HTR-8/SVneo (cell line): ENCODE results near the gene ADAMTS15.
A peak's percentile ranks its signal among the peaks of the same experiment; 100 is the strongest.
"Not testable (repeated sequence)": the region's sequence is repeated elsewhere in the genome, so short reads cannot be mapped to it uniquely, and the experiment has no call there.

Source experiments
- DNase-seq: peaks from one replicate; pipeline ENCODE4 v3.0.0; 2011; ENCODE audit warnings: low spot score, mixed read lengths; ENCODE audit not compliant: insufficient read length
- FAIRE-seq: peaks from 2 replicates; lab custom pipeline; 2011; peaks lifted over from hg19 to GRCh38; lab: Jason Lieb, UNC

Gene ADAMTS15

DNA sequence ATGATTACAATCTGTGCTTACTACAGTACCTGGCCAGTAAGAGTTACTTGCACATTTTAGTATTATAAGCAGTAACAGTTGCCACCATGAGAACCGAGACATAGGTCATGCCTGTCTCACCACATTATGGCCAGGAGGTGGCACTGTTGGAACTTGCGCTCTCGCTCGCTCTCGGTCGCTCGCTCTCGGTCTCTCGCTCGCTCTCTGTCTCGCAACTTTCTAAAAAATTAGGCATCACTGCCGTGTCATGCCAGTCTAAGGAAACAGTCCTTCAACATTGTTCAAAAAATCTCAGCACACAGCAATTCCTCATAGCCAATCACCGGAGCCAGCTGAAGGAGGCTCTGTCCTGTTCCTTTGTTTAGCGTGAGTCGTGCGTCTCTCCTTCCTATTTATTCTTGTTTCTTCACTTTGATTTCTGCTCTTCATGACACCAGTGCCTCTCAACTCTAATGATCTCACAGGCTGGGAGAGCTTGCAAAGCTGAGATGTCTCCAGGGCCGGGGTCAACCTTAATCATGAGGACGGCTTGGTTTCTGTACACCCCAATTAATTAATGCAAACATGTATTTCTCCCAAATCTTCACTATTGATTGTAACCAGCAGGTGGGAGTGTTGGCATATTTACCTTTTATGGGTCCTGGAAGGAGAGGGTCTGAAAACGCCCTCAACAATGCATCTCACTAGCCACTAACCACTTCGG, 13.8 kb upstream of the ADAMTS15 start:
- DNase-seq (peak; percentile 53), FAIRE-seq (no peak)

DNA sequence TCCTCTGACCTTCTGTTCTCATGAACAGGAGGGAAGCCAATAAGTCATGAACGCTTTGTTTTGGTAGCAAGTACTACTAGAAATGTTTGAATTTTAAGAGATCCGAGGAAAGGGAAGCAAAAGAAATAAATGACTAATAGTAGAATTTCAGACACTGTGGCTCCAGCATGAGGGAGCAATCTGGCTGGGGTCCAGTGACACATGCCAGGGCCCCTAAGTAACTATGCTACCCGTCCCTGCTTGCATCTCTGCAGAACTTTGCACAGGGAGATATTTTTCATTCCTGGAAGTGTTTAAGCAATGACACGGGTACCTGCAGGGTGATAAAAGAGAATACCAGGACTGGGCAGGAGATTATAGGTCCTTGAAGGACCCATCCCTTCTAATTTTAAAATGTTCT, 12.8 kb upstream of the ADAMTS15 start:
- FAIRE-seq (no peak), DNase-seq (no peak)

- no peak for DNase-seq
- FAIRE-seq: no peak
These were observed 12.3 kb upstream of the ADAMTS15 start for GRCh38 chr11:130436171-130436570.

DNA sequence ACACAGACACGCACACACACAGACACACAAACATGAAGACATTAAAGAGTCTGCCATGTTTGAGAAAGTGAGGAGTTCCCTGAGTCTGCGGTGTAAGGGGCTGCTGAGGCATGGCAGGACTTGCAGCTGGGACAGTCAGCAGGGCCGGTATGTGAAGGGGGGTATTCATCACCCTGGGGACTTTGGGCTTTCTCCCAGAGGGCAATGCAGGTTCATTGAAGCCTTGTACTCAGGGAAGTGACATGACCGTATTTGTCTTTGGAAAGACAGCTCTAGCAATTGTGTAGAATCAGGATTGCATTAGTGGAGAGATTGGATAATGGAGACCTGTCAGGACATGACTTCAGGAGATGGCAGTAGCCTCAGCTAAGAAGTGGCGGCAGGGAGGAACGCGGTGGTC, 10.6 kb upstream of the ADAMTS15 start:
- FAIRE-seq (no peak), DNase-seq (no peak)

DNA sequence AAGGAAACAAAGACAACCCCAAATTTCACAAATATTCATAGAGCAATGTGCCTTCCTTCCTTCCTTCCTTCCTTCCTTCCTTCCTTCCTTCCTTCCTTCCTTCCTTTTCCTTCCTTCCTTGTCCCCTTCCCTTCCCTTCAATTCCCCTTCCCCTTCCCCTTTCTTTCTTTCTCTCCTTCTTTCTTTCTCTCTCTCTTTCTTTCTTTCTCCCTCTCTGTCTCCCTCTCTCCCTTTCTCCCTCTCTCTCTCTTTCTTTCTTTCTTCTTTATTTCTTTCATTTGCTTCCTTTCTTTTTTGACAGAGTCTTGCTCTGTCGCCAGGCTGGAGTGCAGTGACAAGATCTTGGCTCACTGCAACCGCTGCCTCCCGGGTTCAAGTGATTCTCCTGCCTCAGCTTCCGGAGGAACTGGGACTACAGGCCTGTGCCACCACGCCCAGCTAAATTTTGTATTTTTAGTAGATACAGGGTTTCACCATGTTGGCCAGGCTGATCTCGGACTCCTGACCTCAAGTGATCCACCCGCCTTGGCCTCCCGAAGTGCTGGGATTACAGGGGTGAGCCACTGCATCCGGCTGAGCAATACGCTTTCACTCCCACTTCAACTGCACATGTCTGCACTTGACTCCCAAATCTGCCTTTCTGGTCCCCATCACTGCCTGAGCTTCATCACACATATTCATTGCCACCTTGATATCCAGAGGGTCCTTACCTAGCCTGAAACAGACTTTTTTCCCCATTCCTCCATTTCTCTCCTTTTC, 9.9 kb upstream of the ADAMTS15 start:
- not testable (repeated sequence) for FAIRE-seq, DNase-seq

DNA sequence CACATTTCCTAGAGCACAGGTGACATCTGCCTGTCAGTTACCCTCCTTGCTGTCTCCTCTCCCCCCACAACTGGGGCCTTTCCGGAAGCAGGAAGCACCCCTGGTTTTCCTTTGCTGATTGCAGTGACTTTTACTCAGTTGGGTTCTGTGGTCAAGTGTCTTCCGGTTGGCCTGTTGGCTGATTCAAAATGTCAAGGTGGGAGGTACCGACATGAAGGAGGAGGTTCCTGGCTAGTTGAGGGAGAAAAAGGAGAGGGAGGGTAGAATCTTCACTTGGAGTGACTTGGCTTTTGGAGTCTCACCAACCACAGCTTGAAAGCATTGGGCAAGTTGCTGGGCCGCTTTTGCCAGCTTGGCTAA, 9.3 kb upstream of the ADAMTS15 start:
- FAIRE-seq (no peak), DNase-seq (no peak)

DNA sequence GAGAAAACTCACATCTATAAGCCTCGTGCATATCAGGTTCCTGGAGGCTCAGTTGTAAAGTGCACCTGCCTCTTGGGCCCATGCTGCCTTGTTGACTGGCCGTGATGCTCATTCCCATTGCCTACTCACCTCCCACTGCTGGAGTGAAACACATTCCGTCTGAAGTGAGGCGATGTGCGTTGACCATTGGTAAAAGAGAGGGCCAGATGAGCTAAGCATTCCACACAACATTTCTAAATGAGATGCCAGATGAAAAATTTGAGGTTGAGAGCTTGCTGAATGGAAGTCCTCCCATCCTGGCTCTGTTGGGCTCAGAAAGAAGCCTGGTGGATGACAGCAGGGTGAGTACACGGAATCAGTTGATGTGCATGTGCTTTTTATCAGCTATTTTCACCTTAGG, 8.6 kb upstream of the ADAMTS15 start:
- no peak for FAIRE-seq
- no peak for DNase-seq

- no peak for DNase-seq
- no peak for FAIRE-seq
These were observed 6.7 kb upstream of the ADAMTS15 start for GRCh38 chr11:130441719-130442118.

GRCh38 chr11:130442737-130443136, 5.7 kb upstream of the ADAMTS15 start:
- FAIRE-seq (no peak), DNase-seq (no peak)

GRCh38 chr11:130445788-130446187, 2.7 kb upstream of the ADAMTS15 start:
- FAIRE-seq (no peak), DNase-seq (no peak)

- FAIRE-seq (no peak), DNase-seq (no peak)
These were observed 418 bp upstream of the ADAMTS15 start for GRCh38 chr11:130448039-130448415.

DNA sequence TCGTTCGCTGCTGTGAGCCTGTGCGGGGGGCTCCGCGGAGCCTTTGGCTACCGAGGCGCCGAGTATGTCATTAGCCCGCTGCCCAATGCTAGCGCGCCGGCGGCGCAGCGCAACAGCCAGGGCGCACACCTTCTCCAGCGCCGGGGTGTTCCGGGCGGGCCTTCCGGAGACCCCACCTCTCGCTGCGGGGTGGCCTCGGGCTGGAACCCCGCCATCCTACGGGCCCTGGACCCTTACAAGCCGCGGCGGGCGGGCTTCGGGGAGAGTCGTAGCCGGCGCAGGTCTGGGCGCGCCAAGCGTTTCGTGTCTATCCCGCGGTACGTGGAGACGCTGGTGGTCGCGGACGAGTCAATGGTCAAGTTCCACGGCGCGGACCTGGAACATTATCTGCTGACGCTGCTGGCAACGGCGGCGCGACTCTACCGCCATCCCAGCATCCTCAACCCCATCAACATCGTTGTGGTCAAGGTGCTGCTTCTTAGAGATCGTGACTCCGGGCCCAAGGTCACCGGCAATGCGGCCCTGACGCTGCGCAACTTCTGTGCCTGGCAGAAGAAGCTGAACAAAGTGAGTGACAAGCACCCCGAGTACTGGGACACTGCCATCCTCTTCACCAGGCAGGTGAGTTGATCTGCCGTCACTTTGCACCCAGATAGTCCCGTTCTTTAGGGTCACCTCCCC, 1.0 kb downstream of the ADAMTS15 start:
- DNase-seq: no peak
- no peak for FAIRE-seq

DNA sequence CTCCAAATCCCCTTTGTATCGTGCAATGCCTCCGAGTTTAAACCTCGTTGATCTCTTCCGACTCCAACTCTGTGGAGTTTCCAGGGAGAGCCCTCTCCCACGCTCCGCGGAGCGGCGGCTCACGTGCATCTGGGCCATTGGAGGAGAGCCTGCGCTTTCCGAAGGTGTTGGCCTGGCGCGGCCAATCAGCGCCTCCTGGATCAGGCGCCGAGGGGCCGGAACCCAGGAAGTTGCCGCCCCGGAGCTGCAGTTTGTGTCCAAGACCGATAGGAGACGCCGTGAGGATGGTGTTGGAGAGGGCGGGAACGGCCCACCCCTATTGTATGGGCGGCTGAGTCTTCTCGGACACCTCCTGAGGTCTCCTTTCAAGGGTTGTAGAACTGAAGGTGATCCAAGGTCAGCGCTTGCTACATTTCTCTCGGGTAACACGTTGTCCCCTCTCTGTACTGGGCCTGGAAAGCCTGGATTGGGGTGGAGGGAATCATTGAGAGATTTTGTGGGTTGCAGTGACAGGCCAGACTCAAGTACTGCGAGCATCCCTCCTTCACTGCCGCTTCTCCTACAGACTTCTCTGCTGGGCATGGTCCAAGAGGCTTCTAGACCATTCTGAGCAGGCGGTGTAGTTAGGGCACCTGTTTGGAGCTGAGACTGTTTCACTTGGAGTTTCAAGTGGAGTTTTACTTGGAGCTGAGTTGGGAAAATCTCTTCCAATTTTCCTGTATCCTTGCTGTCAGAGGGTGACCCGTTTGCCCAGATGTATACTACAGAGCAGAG, 1.7 kb downstream of the ADAMTS15 start:
- FAIRE-seq (no peak), DNase-seq (no peak)

DNA sequence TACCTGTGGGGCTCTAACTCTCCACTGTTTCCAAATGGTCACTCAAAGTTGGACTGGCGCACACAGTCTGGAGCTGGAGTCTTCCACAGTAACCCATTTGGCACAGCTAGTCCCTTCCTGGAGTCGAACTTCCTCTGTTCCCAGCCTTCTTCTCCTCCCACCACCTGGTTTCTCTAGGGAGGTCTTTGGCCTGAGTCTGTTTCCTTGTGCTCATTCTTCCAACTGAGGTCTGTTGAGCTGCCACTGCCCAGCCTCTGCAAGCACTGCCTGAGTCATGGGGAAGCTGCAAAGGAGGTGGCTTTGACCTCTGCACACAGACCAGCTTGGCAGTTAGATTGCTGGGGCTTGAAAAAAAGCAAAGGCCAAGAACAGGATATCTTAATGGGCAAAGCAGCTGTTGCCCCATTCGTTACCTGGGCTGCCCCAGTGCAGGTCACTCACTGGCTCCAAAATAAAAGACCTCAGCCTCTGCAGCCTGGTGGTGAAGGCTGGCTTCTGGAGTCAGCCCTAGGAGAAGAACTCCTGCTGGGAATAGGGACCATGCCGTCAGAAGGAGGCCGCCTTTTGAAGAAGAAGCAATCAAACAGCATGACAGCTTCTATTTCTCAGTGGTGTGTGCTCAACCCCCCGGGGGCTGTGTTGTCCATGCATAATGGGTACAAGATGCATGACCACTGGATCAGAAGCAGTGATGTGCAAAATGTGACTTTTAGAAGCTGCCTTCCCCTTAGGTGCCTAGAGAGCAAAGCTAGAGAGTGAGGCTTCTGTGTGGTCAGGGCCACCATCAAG, 3.0 kb downstream of the ADAMTS15 start:
- FAIRE-seq (no peak), DNase-seq (no peak)

DNA sequence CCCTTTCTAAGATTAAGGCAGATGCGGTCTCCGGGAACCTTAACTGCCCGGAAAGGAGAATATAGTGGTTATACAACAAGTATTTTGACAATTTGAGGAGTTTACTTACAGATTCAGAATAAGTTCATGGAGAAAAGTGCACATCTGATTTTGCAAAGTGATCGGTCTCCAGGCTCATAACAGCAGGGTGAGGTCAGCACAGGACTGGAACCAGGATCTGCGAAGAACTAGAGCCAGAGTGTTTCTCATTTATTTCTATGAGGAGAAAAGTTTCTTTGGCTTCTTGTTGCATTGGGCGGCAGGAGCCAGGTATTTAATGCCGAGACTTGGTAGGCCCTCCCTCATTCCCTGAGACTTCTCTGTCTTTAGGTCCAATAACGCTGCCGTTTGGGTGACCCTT, 3.7 kb downstream of the ADAMTS15 start:
- no peak for FAIRE-seq

DNA sequence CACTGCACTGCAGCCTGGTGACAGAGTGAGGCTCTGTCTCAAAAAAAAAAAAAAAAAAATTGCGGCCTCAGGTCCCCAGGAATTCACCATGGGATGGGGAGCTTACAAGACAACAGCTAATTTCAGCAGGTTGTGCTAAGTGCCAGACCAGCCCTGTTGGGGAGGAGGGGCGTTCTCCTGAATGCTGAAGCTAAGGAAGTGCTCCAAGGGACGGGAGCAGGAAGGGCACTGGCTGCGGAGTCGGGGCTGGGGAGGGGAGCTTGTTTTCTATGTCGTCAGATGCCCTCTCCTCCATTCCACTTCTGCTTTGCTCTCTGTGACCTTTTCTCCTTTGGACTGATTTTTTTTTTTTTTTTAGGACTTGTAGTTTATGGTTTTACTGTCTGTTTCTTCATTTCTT, 4.5 kb downstream of the ADAMTS15 start:
- DNase-seq (no peak), FAIRE-seq (no peak)

More for the DNA sequence above, 3.7 kb downstream of the ADAMTS15 start:
- no peak for DNase-seq

GRCh38 chr11:130454491-130455252, 6.2 kb downstream of the ADAMTS15 start:
- FAIRE-seq (no peak), DNase-seq (no peak)

DNA sequence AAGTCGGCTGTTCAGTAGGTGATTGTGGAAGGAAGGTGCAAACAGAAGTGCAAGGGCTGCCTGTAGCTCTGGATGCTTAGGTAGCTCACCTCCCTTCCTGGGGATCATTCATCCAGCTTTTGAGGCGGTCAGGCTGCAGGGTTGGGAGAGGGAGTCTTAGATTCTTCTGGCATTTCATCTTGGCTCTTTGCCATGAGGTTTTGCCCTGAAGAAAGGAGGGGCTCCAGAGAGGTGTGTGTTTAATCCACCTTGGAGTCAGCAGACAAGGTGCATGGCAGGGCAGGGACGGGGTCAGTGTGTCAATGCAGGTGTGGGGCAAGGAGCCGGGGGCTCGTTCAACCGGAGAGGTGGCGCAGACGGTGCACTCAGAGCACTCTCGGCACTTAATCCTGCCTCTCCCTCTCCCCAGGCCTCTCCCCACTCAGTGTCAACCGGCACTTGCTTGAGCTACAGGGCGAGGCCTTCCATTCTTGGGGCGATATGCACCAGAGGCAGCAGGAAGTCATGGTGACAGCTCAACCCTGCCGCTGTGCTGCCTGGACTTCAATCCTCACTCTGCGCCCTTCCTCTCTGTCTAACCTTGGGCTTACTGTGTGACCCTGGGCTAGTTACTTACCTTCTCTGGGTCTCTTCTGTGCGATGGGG, 7.2 kb downstream of the ADAMTS15 start:
- FAIRE-seq (no peak), DNase-seq (no peak)

- DNase-seq (no peak), FAIRE-seq (no peak)
These were observed 7.8 kb downstream of the ADAMTS15 start for GRCh38 chr11:130456286-130456685.
